Mesothelial cell of epicardium (in vitro differentiated cells): ENCODE results near the gene ARHGAP44. TPM values are rescaled to one million over a fixed set of nuclear protein-coding genes. Genes with fewer than 3 reads are reported as not detected.

Experiments
- DNase-seq, 2 experiments: peaks; one replicate each; pipeline ENCODE4 v3.0.0; 2021; ENCODE audit warnings: low spot score in 2 of 2; ENCODE audit not compliant: unreplicated experiment in 2 of 2
- H3K27ac Mint-ChIP-seq: 2 replicates; pipeline ENCODE4 v1.8.0; 2021; ENCODE audit warnings: mixed read lengths
- H3K27me3 Mint-ChIP-seq: 2 replicates; pipeline ENCODE4 v1.8.0; 2021; ENCODE audit warnings: low read depth, mixed read lengths
- H3K36me3 Mint-ChIP-seq: 2 replicates; pipeline ENCODE4 v1.8.0; 2021; ENCODE audit warnings: mixed read lengths
- H3K4me1 Mint-ChIP-seq: 2 replicates; pipeline ENCODE4 v1.8.0; 2021; ENCODE audit warnings: mixed read lengths
- H3K4me3 Mint-ChIP-seq: 2 replicates; pipeline ENCODE4 v1.8.0; 2021; ENCODE audit warnings: mild to moderate bottlenecking, moderate library complexity, mixed read lengths
- H3K9me3 Mint-ChIP-seq: 2 replicates; pipeline ENCODE4 v1.8.0; 2021; ENCODE audit warnings: mixed read lengths
- CTCF ChIP-seq: fragments of 200-600 bp; sonication (generic); IDR thresholded peaks from one replicate; pipeline ENCODE4 v1.5.0; 2021; ENCODE audit warnings: antibody characterized with exemption; ENCODE audit not compliant: unreplicated experiment
- total RNA-seq: library from RNA; stranded (reverse); gene quantifications from 3 replicates; pipeline ENCODE4 v1.2.1, GENCODE V29; 2021

ARHGAP44 gene
- total RNA-seq, 1 donor from 2014 or later: 11.7 TPM

- no peaks in the 10 kb centered on the region for H3K4me1 Mint-ChIP-seq
Observed at GRCh38 chr17:12918142-12918541, 128.8 kb downstream of the ARHGAP44 start.

GRCh38 chr17:12922120-12922519, 132.8 kb downstream of the ARHGAP44 start:
- no peak for DNase-seq
- Mint-ChIP-seq H3K4me3 (no peak overlapping the region), H3K9me3 (no peaks in the 10 kb centered on the region), H3K4me1 (peaks cover 4% of the 10 kb centered on the region), H3K36me3 (peaks cover 30% of the 10 kb centered on the region), H3K27ac (no peak overlapping the region), H3K27me3 (no peaks in the 10 kb centered on the region)
- TF ChIP-seq CTCF: no peak

More at GRCh38 chr17:12918142-12918541, 128.8 kb downstream of the ARHGAP44 start:
- Mint-ChIP-seq H3K27ac (no peak overlapping the region), H3K36me3 (peaks cover 30% of the 10 kb centered on the region), H3K9me3 (no peaks in the 10 kb centered on the region), H3K4me3 (no peak overlapping the region), H3K27me3 (no peaks in the 10 kb centered on the region)
- DNase-seq: no peak
- TF ChIP-seq CTCF: no peak

GRCh38 chr17:12924614-12925013, 135.3 kb downstream of the ARHGAP44 start:
- Mint-ChIP-seq H3K4me1 (peaks cover 14% of the 10 kb centered on the region), H3K36me3 (peaks cover 20% of the 10 kb centered on the region), H3K9me3 (no peaks in the 10 kb centered on the region), H3K27ac (no peak overlapping the region), H3K27me3 (no peaks in the 10 kb centered on the region), H3K4me3 (no peak overlapping the region)
- no peak for DNase-seq
- no peak for TF ChIP-seq CTCF

GRCh38 chr17:12927001-12927400, 137.7 kb downstream of the ARHGAP44 start:
- Mint-ChIP-seq H3K27me3 (no peaks in the 10 kb centered on the region), H3K36me3 (peaks cover 10% of the 10 kb centered on the region), H3K9me3 (no peaks in the 10 kb centered on the region), H3K4me3 (no peak overlapping the region), H3K27ac (no peak overlapping the region), H3K4me1 (peaks cover 14% of the 10 kb centered on the region)
- no peak for DNase-seq
- no peak for TF ChIP-seq CTCF

GRCh38 chr17:12927541-12928425, 138.5 kb downstream of the ARHGAP44 start:
- no peak for DNase-seq
- peaks cover 14% of the 10 kb centered on the region for H3K4me1 Mint-ChIP-seq
- TF ChIP-seq CTCF: no peak
- H3K9me3 Mint-ChIP-seq: peaks cover 3% of the 10 kb centered on the region
- peaks cover 13% of the 10 kb centered on the region for H3K36me3 Mint-ChIP-seq
- H3K27ac Mint-ChIP-seq: peak overlapping the region; percentile 90
- no peak overlapping the region for H3K4me3 Mint-ChIP-seq
- no peaks in the 10 kb centered on the region for H3K27me3 Mint-ChIP-seq
